ENCODE measurements around the gene TLL2.

DNA sequence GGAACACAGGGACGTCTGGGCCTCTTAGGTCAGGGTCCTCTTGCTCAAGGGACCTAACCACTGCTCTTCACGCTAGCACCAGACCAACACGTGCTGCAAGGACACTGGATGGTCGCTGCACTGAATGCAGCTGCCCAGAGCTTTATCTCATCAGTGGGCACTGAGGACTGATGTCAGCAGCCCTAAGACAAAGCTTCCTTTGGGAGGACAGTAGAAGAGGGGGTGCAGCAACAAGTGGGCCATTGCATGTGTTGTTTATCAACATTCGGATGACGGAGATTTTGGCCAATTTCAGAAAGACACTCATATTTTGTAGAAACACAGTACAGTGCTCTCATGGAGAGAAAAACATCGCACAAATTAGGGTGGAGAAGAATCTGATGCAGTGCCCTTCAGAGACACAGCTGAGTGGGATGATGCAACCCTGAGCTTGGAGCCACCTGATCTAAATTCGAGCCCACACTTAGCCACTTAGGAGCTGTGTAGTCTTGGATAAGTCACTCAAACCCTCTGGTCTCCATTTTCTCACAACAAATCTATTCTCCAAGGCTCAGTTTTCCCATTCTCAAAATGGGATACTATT lies 156.6 kb downstream of the TLL2 start:
- TF ChIP-seq POLR2AphosphoS5 (IDR thresholded peaks at IDR 0.05; ENCODE audit: borderline replicate concordance, low read depth, low read length) (no peak), EZH2 (IDR thresholded peaks at IDR 0.05) (no peak), FOXP2 (optimal IDR thresholded peaks at IDR 0.05; ENCODE audit: control extremely low read depth, extremely low read length, insufficient read depth) (no peak)
